GM18873 (cell line): ENCODE results near the gene ALG9.
A peak's percentile ranks its signal among the peaks of the same experiment; 100 is the strongest.
"Not testable (repeated sequence)": the region's sequence is repeated elsewhere in the genome, so short reads cannot be mapped to it uniquely, and the experiment has no call there.

Experiments
- ATAC-seq: cut with Tn5 transposase; IDR thresholded peaks from one replicate; pipeline ENCODE4 v1.9.1; 2021; ENCODE audit warnings: mild to moderate bottlenecking, moderate library complexity, moderate number of reproducible peaks; ENCODE audit not compliant: unreplicated experiment, low FRiP score

Gene ALG9

GRCh38 chr11:111772535-111772934, 98.8 kb downstream of the ALG9 start:
- no peak for ATAC-seq

- ATAC-seq, result not testable (repeated sequence)
These were observed 100.2 kb downstream of the ALG9 start for GRCh38 chr11:111771205-111771604.

- no peak for ATAC-seq
These were observed 100.7 kb downstream of the ALG9 start for GRCh38 chr11:111770581-111771134.

- ATAC-seq, result no peak
These were observed 104.6 kb downstream of the ALG9 start for GRCh38 chr11:111766834-111767142.

- ATAC-seq, result peak; percentile 63
These were observed 105.2 kb downstream of the ALG9 start, which contains the start of gene PPP2R1B for GRCh38 chr11:111765984-111766833. TSS of gene PPP2R1B (minus strand) at chr11:111766389. CDS start at chr11:111766361, 28 bp downstream.

GRCh38 chr11:111765320-111765983, 105.9 kb downstream of the ALG9 start:
- no peak for ATAC-seq

- ATAC-seq, result no peak
These were observed 106.8 kb downstream of the ALG9 start for GRCh38 chr11:111764621-111765020.

GRCh38 chr11:111762981-111763643, 108.3 kb downstream of the ALG9 start:
- ATAC-seq, result no peak

- no peak for ATAC-seq
These were observed 108.9 kb downstream of the ALG9 start for GRCh38 chr11:111762526-111762925.

- no peak for ATAC-seq
These were observed 110.3 kb downstream of the ALG9 start for GRCh38 chr11:111761036-111761435.

GRCh38 chr11:111759778-111760407, 111.5 kb downstream of the ALG9 start:
- no peak for ATAC-seq

- no peak for ATAC-seq
These were observed 112.0 kb downstream of the ALG9 start for GRCh38 chr11:111759376-111759775.

- no peak for ATAC-seq
These were observed 115.3 kb downstream of the ALG9 start for GRCh38 chr11:111756097-111756496.

- no peak for ATAC-seq
These were observed 121.7 kb downstream of the ALG9 start for GRCh38 chr11:111749646-111750045.

GRCh38 chr11:111748035-111748804, 123.2 kb downstream of the ALG9 start:
- ATAC-seq, result no peak

GRCh38 chr11:111745719-111746504, 125.5 kb downstream of the ALG9 start:
- ATAC-seq, result no peak

GRCh38 chr11:111743700-111744099, 127.7 kb downstream of the ALG9 start:
- ATAC-seq, result no peak

- no peak for ATAC-seq
These were observed 129.6 kb downstream of the ALG9 start for GRCh38 chr11:111741751-111742150.

GRCh38 chr11:111739299-111739698, 132.1 kb downstream of the ALG9 start:
- no peak for ATAC-seq
